GM12872 (cell line): ENCODE data around the gene MAK.
A peak's percentile ranks its signal among the peaks of the same experiment; 100 is the strongest.

ENCODE experiments used
- CTCF ChIP-seq: IDR thresholded peaks from 3 replicates; pipeline ENCODE4 v1.5.1; 2011; ENCODE audit warnings: low read depth, mild to moderate bottlenecking, low read length, moderate library complexity; ENCODE audit not compliant: insufficient read depth

MAK gene

GRCh38 chr6:10857259-10857658 lies 18.9 kb upstream of the MAK start:
- TF ChIP-seq CTCF, result no peak

- TF ChIP-seq CTCF, result no peak
These were observed 16.7 kb upstream of the MAK start for GRCh38 chr6:10854922-10855632.

- TF ChIP-seq CTCF, result no peak
These were observed 14.1 kb upstream of the MAK start for GRCh38 chr6:10852361-10852960.

- no peak for TF ChIP-seq CTCF
These were observed 12.4 kb upstream of the MAK start for GRCh38 chr6:10850728-10851127.

GRCh38 chr6:10849901-10850300 lies 11.6 kb upstream of the MAK start:
- TF ChIP-seq CTCF, result no peak

GRCh38 chr6:10847684-10848083 lies 9.3 kb upstream of the MAK start:
- peak; percentile 27; the same call in 1 of the 3 replicates for TF ChIP-seq CTCF

GRCh38 chr6:10843554-10843953 lies 5.2 kb upstream of the MAK start:
- TF ChIP-seq CTCF, result no peak
